ENCODE measurements around the gene UBA52. TPM values are rescaled to one million over a fixed set of nuclear protein-coding genes. Genes with fewer than 3 reads are reported as not detected.
"Not testable (repeated sequence)": the region's sequence is repeated elsewhere in the genome, so short reads cannot be mapped to it uniquely, and the experiment has no call there.

Gene UBA52
- polyA plus RNA-seq, 1 of the 3 experiments (the other 2 are of a cell fraction), result 2,690 TPM

DNA sequence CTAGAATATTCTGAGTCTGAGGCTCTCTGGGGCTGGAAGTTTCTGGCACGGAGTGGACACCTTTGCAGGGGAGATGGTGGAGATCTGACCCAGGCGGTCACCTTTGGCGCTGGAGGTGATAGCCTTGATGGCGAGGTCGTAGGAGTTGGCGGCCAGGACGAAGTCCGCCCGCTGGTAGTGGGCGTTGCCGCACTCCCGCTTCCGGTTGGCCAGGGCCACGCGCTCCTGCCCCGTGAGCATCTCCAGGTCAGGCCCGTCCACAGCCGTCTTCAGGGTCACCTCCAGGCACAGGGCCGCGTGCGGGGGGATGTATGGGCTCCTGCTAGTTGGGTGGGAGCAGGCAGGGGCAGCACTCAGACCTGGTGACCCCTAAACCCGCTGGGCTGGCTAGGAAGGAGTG, 33.5 kb upstream of the UBA52 start:
- Histone ChIP-seq H3K4me1 (ENCODE audit: control insufficient read depth in 1 of 2, insufficient read depth in 2 of 2, low read depth in 1 of 2, low read length in 1 of 2) (peaks cover 0 to 10% of the 10 kb centered on the region in 2 experiments; a peak in 1 of 4 replicates), H3K27me3 (ENCODE audit: insufficient read depth) (no peaks in the 10 kb centered on the region), H3K4me2 (no peak overlapping the region), H3K9me3 (no peaks in the 10 kb centered on the region), H3K9me2 (no peaks in the 10 kb centered on the region), H3K9ac (no peak overlapping the region), H4K20me1 (ENCODE audit: insufficient read depth) (no peaks in the 10 kb centered on the region), H3K79me2 (ENCODE audit: insufficient read depth) (peaks cover 17% of the 10 kb centered on the region), H3K36me3 (replicated peaks in 1 of 2; ENCODE audit: control insufficient read depth in 1 of 2, insufficient read depth in 2 of 2, low read length in 1 of 2) (peaks cover 16 to 31% of the 10 kb centered on the region in 2 experiments), H3K27ac (ENCODE audit: low read depth in 2 of 2, low read length in 1 of 2) (no peak overlapping the region), H3K4me3 (ENCODE audit: low read depth in 2 of 2, low read length in 1 of 2) (no peak overlapping the region), H3F3A (replicated peaks; ENCODE audit: insufficient read depth) (peaks cover 4% of the 10 kb centered on the region), H2AFZ (ENCODE audit: low read depth) (no peak overlapping the region)
- TF ChIP-seq YY1 (IDR thresholded peaks at IDR 0.05; ENCODE audit: low read depth) (no peak), SMC3 (IDR thresholded peaks at IDR 0.05; ENCODE audit: low read depth, low read length) (no peak), RAD21 (IDR thresholded peaks at IDR 0.05; ENCODE audit: low read length) (no peak)
- TF ChIP-seq, protein P1, sequence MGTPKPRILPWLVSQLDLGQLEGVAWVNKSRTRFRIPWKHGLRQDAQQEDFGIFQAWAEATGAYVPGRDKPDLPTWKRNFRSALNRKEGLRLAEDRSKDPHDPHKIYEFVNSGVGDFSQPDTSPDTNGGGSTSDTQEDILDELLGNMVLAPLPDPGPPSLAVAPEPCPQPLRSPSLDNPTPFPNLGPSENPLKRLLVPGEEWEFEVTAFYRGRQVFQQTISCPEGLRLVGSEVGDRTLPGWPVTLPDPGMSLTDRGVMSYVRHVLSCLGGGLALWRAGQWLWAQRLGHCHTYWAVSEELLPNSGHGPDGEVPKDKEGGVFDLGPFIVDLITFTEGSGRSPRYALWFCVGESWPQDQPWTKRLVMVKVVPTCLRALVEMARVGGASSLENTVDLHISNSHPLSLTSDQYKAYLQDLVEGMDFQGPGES (IDR thresholded peaks at IDR 0.05; ENCODE audit: low read depth, low read length), result no peak
- TF ChIP-seq, protein P2, sequence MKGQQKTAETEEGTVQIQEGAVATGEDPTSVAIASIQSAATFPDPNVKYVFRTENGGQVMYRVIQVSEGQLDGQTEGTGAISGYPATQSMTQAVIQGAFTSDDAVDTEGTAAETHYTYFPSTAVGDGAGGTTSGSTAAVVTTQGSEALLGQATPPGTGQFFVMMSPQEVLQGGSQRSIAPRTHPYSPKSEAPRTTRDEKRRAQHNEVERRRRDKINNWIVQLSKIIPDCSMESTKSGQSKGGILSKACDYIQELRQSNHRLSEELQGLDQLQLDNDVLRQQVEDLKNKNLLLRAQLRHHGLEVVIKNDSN (IDR thresholded peaks at IDR 0.05; ENCODE audit: borderline replicate concordance, low read depth), result no peak
- DNase-seq, result no peak
- ChIA-PET POLR2A (interaction anchor here (0.6 kb wide), 1 partner anchor 8 kb away, joined by 5 read pairs; no protein-coding TSS in a partner anchor), CTCF (interaction anchor here (2.8 kb wide), 1 partner anchor 15 kb away, joined by 8 read pairs; the partner anchor contains the start of gene ELL)
- 95% methylated on average over 13 of the region's 22 CpGs for WGBS (ENCODE audit: low lambda C conversion rate)

DNA sequence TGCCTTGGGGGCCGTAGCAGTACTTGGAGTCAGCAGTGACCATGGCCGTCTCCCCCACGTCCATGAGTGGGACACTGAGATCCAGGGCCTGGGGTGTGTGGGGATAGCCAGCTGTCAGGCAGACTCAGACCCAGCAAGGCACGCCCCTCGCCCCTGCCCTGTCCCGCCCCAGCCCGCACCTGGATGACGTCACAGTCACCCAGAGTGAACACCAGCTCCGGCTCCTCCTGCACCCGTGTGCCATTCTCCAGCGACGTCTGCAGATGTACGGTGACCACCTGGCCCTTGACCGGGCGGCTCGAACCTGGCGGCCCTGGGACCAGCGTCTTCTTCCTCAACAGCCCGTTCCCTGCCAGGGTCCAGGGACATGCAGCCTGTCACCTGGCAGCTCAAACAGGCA, 32.3 kb upstream of the UBA52 start:
- H3K36me3 ChIP-seq (replicated peaks in 1 of 2; ENCODE audit: control insufficient read depth in 1 of 2, insufficient read depth in 2 of 2, low read length in 1 of 2), result peaks cover 16 to 31% of the 10 kb centered on the region in 2 experiments
- H3K9me3 ChIP-seq, result no peaks in the 10 kb centered on the region
- peaks cover 0 to 15% of the 10 kb centered on the region in 2 experiments; a peak in 2 of 4 replicates for H3K4me1 ChIP-seq (ENCODE audit: control insufficient read depth in 1 of 2, insufficient read depth in 2 of 2, low read depth in 1 of 2, low read length in 1 of 2)
- no peaks in the 10 kb centered on the region for H3K9me2 ChIP-seq
- no peak overlapping the region for H3K9ac ChIP-seq
- H3K4me2 ChIP-seq, result no peak overlapping the region
- ChIA-PET POLR2A (no interaction called here), CTCF (interaction anchor here (2.8 kb wide), 1 partner anchor 17 kb away, joined by 8 read pairs; the partner anchor contains the start of gene ELL)
- H3K27ac ChIP-seq (ENCODE audit: low read depth in 2 of 2, low read length in 1 of 2), result no peak overlapping the region
- 100% methylated on average over 5 of the region's 19 CpGs for WGBS (ENCODE audit: low lambda C conversion rate)
- no peak overlapping the region for H2AFZ ChIP-seq (ENCODE audit: low read depth)
- H3K4me3 ChIP-seq (ENCODE audit: low read depth in 2 of 2, low read length in 1 of 2), result no peak overlapping the region
- no peak for TF ChIP-seq GABPA (IDR thresholded peaks at IDR 0.05; ENCODE audit: low read depth)
- no peak for TF ChIP-seq EZH2phosphoT487 (IDR thresholded peaks at IDR 0.05; ENCODE audit: borderline replicate concordance, low read depth)
- TF ChIP-seq, protein P3, sequence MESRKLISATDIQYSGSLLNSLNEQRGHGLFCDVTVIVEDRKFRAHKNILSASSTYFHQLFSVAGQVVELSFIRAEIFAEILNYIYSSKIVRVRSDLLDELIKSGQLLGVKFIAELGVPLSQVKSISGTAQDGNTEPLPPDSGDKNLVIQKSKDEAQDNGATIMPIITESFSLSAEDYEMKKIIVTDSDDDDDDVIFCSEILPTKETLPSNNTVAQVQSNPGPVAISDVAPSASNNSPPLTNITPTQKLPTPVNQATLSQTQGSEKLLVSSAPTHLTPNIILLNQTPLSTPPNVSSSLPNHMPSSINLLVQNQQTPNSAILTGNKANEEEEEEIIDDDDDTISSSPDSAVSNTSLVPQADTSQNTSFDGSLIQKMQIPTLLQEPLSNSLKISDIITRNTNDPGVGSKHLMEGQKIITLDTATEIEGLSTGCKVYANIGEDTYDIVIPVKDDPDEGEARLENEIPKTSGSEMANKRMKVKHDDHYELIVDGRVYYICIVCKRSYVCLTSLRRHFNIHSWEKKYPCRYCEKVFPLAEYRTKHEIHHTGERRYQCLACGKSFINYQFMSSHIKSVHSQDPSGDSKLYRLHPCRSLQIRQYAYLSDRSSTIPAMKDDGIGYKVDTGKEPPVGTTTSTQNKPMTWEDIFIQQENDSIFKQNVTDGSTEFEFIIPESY (IDR thresholded peaks at IDR 0.05; ENCODE audit: borderline replicate concordance, low read depth), result no peak
- no peak for TF ChIP-seq ELF1 (IDR thresholded peaks at IDR 0.05)
- TF ChIP-seq MXI1 (IDR thresholded peaks at IDR 0.05; ENCODE audit: low read depth, low read length), result no peak
- TF ChIP-seq FOXJ3 (CRISPR knock-in tag; IDR thresholded peaks at IDR 0.05), result no peak
- TF ChIP-seq GATA2 (CRISPR knock-in tag; IDR thresholded peaks at IDR 0.05), result no peak
- no peak for TF ChIP-seq TCF12 (IDR thresholded peaks at IDR 0.05)
- TF ChIP-seq NFIC (IDR thresholded peaks at IDR 0.05; ENCODE audit: borderline replicate concordance), result no peak
- DNase-seq, result no peak
- no peaks in the 10 kb centered on the region for H3K27me3 ChIP-seq (ENCODE audit: insufficient read depth)
- H3K79me2 ChIP-seq (ENCODE audit: insufficient read depth), result peaks cover 17% of the 10 kb centered on the region
- no peaks in the 10 kb centered on the region for H4K20me1 ChIP-seq (ENCODE audit: insufficient read depth)
- peaks cover 4% of the 10 kb centered on the region for H3F3A ChIP-seq (replicated peaks; ENCODE audit: insufficient read depth)

DNA sequence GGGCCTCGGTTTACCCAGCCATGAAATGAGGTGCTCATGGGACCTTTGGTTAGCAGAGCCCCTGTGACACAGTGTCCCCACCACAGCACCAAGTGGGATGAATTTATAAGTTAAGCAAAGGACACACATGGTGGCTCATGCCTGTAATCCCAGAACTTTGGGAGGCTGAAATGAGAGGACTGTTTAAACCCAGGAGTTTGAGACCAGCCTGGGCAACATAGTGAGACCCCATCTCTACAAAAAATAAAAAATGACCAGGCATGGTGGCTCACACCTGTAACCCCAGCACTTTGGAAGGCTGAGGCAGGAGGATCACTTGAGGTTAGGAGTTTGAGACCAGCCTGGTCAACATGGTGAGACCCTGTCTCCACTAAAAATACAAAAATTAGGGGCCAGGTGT, 31.5 kb upstream of the UBA52 start:
- H2AFZ ChIP-seq (ENCODE audit: low read depth); DNase-seq; H3K9ac ChIP-seq; H3K4me2 ChIP-seq; H3K27ac ChIP-seq (ENCODE audit: low read depth in 2 of 2, low read length in 1 of 2); H3F3A ChIP-seq (replicated peaks; ENCODE audit: insufficient read depth); POLR2A ChIA-PET; H4K20me1 ChIP-seq (ENCODE audit: insufficient read depth); H3K4me3 ChIP-seq (ENCODE audit: low read depth in 2 of 2, low read length in 1 of 2); CTCF ChIA-PET; H3K27me3 ChIP-seq (ENCODE audit: insufficient read depth); H3K9me2 ChIP-seq; H3K9me3 ChIP-seq: not testable (repeated sequence)
- Histone ChIP-seq H3K4me1 (ENCODE audit: control insufficient read depth in 1 of 2, insufficient read depth in 2 of 2, low read depth in 1 of 2, low read length in 1 of 2) (peaks cover 0 to 15% of the 10 kb centered on the region in 2 experiments; a peak in 2 of 4 replicates), H3K36me3 (replicated peaks in 1 of 2; ENCODE audit: control insufficient read depth in 1 of 2, insufficient read depth in 2 of 2, low read length in 1 of 2) (peaks cover 16 to 31% of the 10 kb centered on the region in 2 experiments), H3K79me2 (ENCODE audit: insufficient read depth) (peaks cover 17% of the 10 kb centered on the region)
- WGBS (ENCODE audit: low lambda C conversion rate), result 90% methylated on average over 1 of the region's 1 CpG
